ENCODE measurements around the gene CLSTN2. TPM values are rescaled to one million over a fixed set of nuclear protein-coding genes. Genes with fewer than 3 reads are reported as not detected.

The CLSTN2 gene
- total RNA-seq, 1 experiment from 2014 or later: not detected

DNA sequence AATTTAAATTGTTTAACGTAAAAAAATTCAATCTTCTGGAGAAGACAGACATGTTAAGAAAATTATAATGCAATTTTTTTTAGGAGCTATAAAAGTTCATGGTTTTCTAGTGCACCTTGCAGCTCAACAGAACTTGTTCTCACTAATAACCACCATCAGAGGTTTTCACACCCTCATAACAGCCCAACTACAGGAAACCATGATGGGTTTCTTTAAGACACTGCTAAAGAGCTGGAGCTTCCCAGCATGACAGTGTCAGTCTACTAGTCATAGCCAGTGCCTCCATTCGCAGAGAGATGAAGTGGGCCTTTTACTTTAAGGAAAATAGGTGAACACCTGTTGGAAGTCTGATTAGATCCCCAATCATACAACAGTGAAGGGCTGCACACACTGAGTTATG, 518.8 kb downstream of the CLSTN2 start:
- BruUV-seq (replicated peaks): no TSS peak
- H3K4me2 ChIP-seq (ENCODE audit: low read length): no peak overlapping the region
- no peaks in the 10 kb centered on the region for H3K79me2 ChIP-seq (ENCODE audit: low read length)
- no peak overlapping the region for H3K9ac ChIP-seq (ENCODE audit: low read length)
- no peak overlapping the region for H2AFZ ChIP-seq (ENCODE audit: low read length)
- CTCF ChIA-PET: no interaction called here
- H3K4me3 ChIP-seq (ENCODE audit: low read length): no peak overlapping the region
- POLR2A ChIA-PET (ENCODE audit: unreplicated experiment): interaction anchor here (0.6 kb wide), 1 partner anchor 173 kb away, joined by 5 read pairs; no protein-coding TSS in a partner anchor
- no peaks in the 10 kb centered on the region for H3K36me3 ChIP-seq (ENCODE audit: low read depth, low read length)
- H3F3A ChIP-seq (ENCODE audit: low read length, unreplicated experiment): no peaks in the 10 kb centered on the region
- H3K9me3 ChIP-seq (ENCODE audit: low read length): no peaks in the 10 kb centered on the region
- ATAC-seq: no peak
- DNase-seq: no peak
- no peak overlapping the region for H3K27ac ChIP-seq (ENCODE audit: low read length)
- intact Hi-C loops (cut with micrococcal nuclease): no loop called here
- TF ChIP-seq EZH2phosphoT487 (IDR thresholded peaks at IDR 0.05; ENCODE audit: borderline replicate concordance, low read length) (no peak), EZH2 (IDR thresholded peaks at IDR 0.05; ENCODE audit: low read length, unreplicated experiment) (no peak)
- TF ChIP-seq, protein P1, sequence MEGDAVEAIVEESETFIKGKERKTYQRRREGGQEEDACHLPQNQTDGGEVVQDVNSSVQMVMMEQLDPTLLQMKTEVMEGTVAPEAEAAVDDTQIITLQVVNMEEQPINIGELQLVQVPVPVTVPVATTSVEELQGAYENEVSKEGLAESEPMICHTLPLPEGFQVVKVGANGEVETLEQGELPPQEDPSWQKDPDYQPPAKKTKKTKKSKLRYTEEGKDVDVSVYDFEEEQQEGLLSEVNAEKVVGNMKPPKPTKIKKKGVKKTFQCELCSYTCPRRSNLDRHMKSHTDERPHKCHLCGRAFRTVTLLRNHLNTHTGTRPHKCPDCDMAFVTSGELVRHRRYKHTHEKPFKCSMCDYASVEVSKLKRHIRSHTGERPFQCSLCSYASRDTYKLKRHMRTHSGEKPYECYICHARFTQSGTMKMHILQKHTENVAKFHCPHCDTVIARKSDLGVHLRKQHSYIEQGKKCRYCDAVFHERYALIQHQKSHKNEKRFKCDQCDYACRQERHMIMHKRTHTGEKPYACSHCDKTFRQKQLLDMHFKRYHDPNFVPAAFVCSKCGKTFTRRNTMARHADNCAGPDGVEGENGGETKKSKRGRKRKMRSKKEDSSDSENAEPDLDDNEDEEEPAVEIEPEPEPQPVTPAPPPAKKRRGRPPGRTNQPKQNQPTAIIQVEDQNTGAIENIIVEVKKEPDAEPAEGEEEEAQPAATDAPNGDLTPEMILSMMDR (conservative IDR thresholded peaks at IDR 0.05; ENCODE audit: low read depth, low read length): no peak
- H3K27me3 ChIP-seq (ENCODE audit: low read length): no peaks in the 10 kb centered on the region
- H4K20me1 ChIP-seq (ENCODE audit: low read length): no peaks in the 10 kb centered on the region
- no peaks in the 10 kb centered on the region for H3K9me2 ChIP-seq (replicated peaks; ENCODE audit: low read length)
- H3K4me1 ChIP-seq (ENCODE audit: insufficient read depth, low read length): no peaks in the 10 kb centered on the region

DNA sequence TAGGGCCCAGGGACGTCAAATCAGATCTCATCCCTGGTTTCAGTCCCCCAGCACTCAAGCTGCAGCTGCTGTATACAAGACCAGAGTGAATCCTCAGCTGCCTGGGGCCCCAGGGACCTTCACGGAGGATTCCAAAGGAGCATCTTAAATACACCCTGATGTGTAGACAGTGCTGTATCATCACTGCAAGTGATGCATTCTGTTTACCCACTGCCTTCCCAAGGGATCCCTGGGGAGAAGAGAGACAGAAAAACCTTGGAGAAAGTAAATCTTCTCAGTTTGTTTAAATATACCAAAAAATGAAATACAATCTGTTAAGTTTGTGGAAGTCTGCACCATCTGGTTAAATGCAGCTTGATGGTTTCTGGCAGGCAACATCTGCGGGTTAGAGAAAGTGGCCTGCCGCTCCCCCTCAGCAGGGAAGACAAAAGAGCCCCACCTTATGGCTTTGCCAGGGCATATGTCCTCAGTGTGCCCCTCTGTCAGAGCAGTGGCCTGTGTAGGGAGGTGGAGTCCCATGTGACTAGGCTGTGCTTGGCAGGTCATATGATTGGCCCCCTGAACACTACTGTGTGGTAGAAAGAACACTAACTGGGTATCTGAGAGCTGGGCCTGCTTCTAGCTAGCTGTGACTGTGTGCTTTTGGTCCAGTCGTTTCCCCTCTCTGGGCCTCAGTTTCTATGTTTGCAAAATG, 520.7 kb downstream of the CLSTN2 start:
- ChIA-PET POLR2A (ENCODE audit: unreplicated experiment) (no interaction called here), CTCF (no interaction called here)
- Histone ChIP-seq H3K36me3 (ENCODE audit: low read depth, low read length) (no peaks in the 10 kb centered on the region), H3K4me1 (ENCODE audit: insufficient read depth, low read length) (no peaks in the 10 kb centered on the region), H4K20me1 (ENCODE audit: low read length) (no peaks in the 10 kb centered on the region), H3K79me2 (ENCODE audit: low read length) (no peaks in the 10 kb centered on the region), H3K27ac (ENCODE audit: low read length) (no peak overlapping the region), H3K27me3 (ENCODE audit: low read length) (no peaks in the 10 kb centered on the region), H3K4me2 (ENCODE audit: low read length) (no peak overlapping the region), H3K9me2 (replicated peaks; ENCODE audit: low read length) (no peaks in the 10 kb centered on the region), H3K9me3 (ENCODE audit: low read length) (no peaks in the 10 kb centered on the region), H3K4me3 (ENCODE audit: low read length) (no peak overlapping the region), H2AFZ (ENCODE audit: low read length) (no peak overlapping the region), H3K9ac (ENCODE audit: low read length) (no peak overlapping the region), H3F3A (ENCODE audit: low read length, unreplicated experiment) (no peaks in the 10 kb centered on the region)
- no TSS peak for BruUV-seq (replicated peaks)
- ATAC-seq (no peak), DNase-seq (no peak)
- intact Hi-C loops (cut with micrococcal nuclease): no loop called here
- TF ChIP-seq EZH2 (IDR thresholded peaks at IDR 0.05; ENCODE audit: low read length, unreplicated experiment): no peak
- TF ChIP-seq, protein P1 (conservative IDR thresholded peaks at IDR 0.05; ENCODE audit: low read depth, low read length): no peak
- no peak for TF ChIP-seq EZH2phosphoT487 (IDR thresholded peaks at IDR 0.05; ENCODE audit: borderline replicate concordance, low read length)

DNA sequence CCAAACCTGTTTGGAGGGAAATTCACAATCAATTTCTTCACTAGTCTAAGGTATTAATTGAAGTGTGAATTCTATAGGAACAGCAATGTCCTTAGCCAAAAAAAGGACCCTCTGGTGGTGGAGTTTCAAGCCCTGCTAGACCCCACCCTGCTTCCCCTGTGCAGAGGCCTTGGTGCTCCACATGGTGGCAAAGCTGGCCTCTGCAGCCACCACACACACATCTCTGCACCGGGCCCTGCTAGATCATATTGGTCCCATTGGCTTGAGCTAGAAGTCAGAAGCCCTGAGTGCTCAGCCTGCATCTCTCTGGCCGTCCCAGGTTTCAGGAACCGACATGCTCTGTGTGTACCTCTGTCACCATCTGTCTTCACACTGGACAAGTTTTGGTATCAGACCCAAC, 522.0 kb downstream of the CLSTN2 start:
- BruUV-seq (replicated peaks): no TSS peak
- TF ChIP-seq EZH2 (IDR thresholded peaks at IDR 0.05; ENCODE audit: low read length, unreplicated experiment) (no peak), EZH2phosphoT487 (IDR thresholded peaks at IDR 0.05; ENCODE audit: borderline replicate concordance, low read length) (no peak)
- TF ChIP-seq, protein P1 (conservative IDR thresholded peaks at IDR 0.05; ENCODE audit: low read depth, low read length): no peak

More for the DNA sequence above, 522.0 kb downstream of the CLSTN2 start:
- ChIA-PET POLR2A (ENCODE audit: unreplicated experiment) (no interaction called here), CTCF (no interaction called here)
- Histone ChIP-seq H3K27me3 (ENCODE audit: low read length) (no peaks in the 10 kb centered on the region), H3K27ac (ENCODE audit: low read length) (no peak overlapping the region), H3K4me1 (ENCODE audit: insufficient read depth, low read length) (no peaks in the 10 kb centered on the region), H3K79me2 (ENCODE audit: low read length) (no peaks in the 10 kb centered on the region), H3K9me3 (ENCODE audit: low read length) (no peaks in the 10 kb centered on the region), H2AFZ (ENCODE audit: low read length) (no peak overlapping the region), H3K4me3 (ENCODE audit: low read length) (no peak overlapping the region), H3K9me2 (replicated peaks; ENCODE audit: low read length) (no peaks in the 10 kb centered on the region), H3K4me2 (ENCODE audit: low read length) (no peak overlapping the region), H3K36me3 (ENCODE audit: low read depth, low read length) (no peaks in the 10 kb centered on the region), H4K20me1 (ENCODE audit: low read length) (no peaks in the 10 kb centered on the region), H3K9ac (ENCODE audit: low read length) (no peak overlapping the region), H3F3A (ENCODE audit: low read length, unreplicated experiment) (no peaks in the 10 kb centered on the region)
- intact Hi-C loops (cut with micrococcal nuclease): no loop called here
- no peak for ATAC-seq
- DNase-seq: no peak

All from PC-3 (cell line).